GM12892 (cell line): Measurements from ENCODE around the gene PITX1.

Experiments
- POLR2A ChIP-seq: IDR thresholded peaks from 2 replicates; pipeline ENCODE4 v1.6.1; 2011; ENCODE audit warnings: low read depth, low read length, control low read depth
- TAF1 ChIP-seq: IDR thresholded peaks from 2 replicates; pipeline ENCODE4 v1.6.1; 2011; ENCODE audit warnings: low read depth, mild to moderate bottlenecking, control low read depth, low read length, borderline replicate concordance

- TF ChIP-seq POLR2A (no peak), TAF1 (no peak)
These were observed 22.4 kb upstream of the PITX1 start for GRCh38 chr5:135056316-135057030.
